ENCODE data around the gene C14orf39. TPM values are rescaled to one million over a fixed set of nuclear protein-coding genes. Genes with fewer than 3 reads are reported as not detected.

Gene C14orf39
- total RNA-seq, 2 donors from 2014 or later = 0.97 to 1.3 TPM

Other genes starting within 250 kb of the C14orf39 start
- 10 to 100 TPM; 38.9 to 42.9 TPM for gene PPM1A, start 236.8 kb downstream of the C14orf39 start, total RNA-seq
- not detected for gene SIX6, start 23.1 kb upstream of the C14orf39 start, total RNA-seq
- gene SIX1, start 163.4 kb upstream of the C14orf39 start, total RNA-seq = under 1 TPM in 1 of 2 donors, not detected in 1; 0.13 TPM
- gene SIX4, start 238.3 kb upstream of the C14orf39 start, total RNA-seq = 1 to 10 TPM; 5.6 to 9.8 TPM
- 10 to 100 TPM; 36.8 to 42.6 TPM for gene MNAT1, start 248.7 kb upstream of the C14orf39 start, total RNA-seq

Data from endodermal cell (in vitro differentiated cells).